Measurements from ENCODE around the gene GHRH.

GHRH gene

GRCh38 chr20:37202267-37202943 lies 59.2 kb downstream of the GHRH start:
- no peak overlapping the region for H3K9ac ChIP-seq (ENCODE audit: low read length)

GRCh38 chr20:37201827-37202162 lies 59.8 kb downstream of the GHRH start:
- H3K27ac ChIP-seq (ENCODE audit: low read depth, low read length): 0 out of 2 replicates have a peak overlapping the region, but pooled peaks have one; percentile 35
- H3K27me3 ChIP-seq (ENCODE audit: control insufficient read depth, insufficient read depth, low read length): no peaks in the 10 kb centered on the region
- peaks cover 95% of the 10 kb centered on the region for H3K36me3 ChIP-seq (ENCODE audit: control insufficient read depth, insufficient read depth, low read length)
- H3K9me3 ChIP-seq (ENCODE audit: control insufficient read depth, insufficient read depth, low read depth, low read length): no peaks in the 10 kb centered on the region
- H3K4me1 ChIP-seq (ENCODE audit: control insufficient read depth, insufficient read depth, low read length): peaks cover 4% of the 10 kb centered on the region; the same call in 1 of the 2 replicates
- no peak overlapping the region for H3K4me3 ChIP-seq (ENCODE audit: low read depth, low read length)
- no peak overlapping the region for H3K9ac ChIP-seq (ENCODE audit: low read length)

More at GRCh38 chr20:37202267-37202943, 59.2 kb downstream of the GHRH start:
- Histone ChIP-seq H3K4me3 (ENCODE audit: low read depth, low read length) (no peak overlapping the region), H3K27ac (ENCODE audit: low read depth, low read length) (no peak overlapping the region), H3K36me3 (ENCODE audit: control insufficient read depth, insufficient read depth, low read length) (peaks cover 95% of the 10 kb centered on the region), H3K4me1 (ENCODE audit: control insufficient read depth, insufficient read depth, low read length) (peaks cover 4% of the 10 kb centered on the region; the same call in 1 of the 2 replicates), H3K27me3 (ENCODE audit: control insufficient read depth, insufficient read depth, low read length) (no peaks in the 10 kb centered on the region), H3K9me3 (ENCODE audit: control insufficient read depth, insufficient read depth, low read depth, low read length) (no peaks in the 10 kb centered on the region)

All from HUES6 (cell line).